ENCODE results near the gene SLC37A4.

GRCh38 chr11:119027561-119028345, 2.9 kb downstream of the SLC37A4 start:
- TF ChIP-seq CTCF (IDR thresholded peaks at IDR 0.05; ENCODE audit: poor library complexity, severe bottlenecking) (no peak), EZH2 (IDR thresholded peaks at IDR 0.05; ENCODE audit: borderline replicate concordance, insufficient read depth, low read length, poor library complexity, severe bottlenecking) (no peak), REST (IDR thresholded peaks at IDR 0.05; ENCODE audit: borderline replicate concordance) (no peak), POLR2AphosphoS5 (IDR thresholded peaks at IDR 0.05) (no peak), TAF1 (IDR thresholded peaks at IDR 0.05; ENCODE audit: low read depth) (no peak)

Measured in neural cell (in vitro differentiated cells).